GM12878 (cell line): ENCODE measurements around the gene DGKK. TPM values are rescaled to one million over a fixed set of nuclear protein-coding genes. Genes with fewer than 3 reads are reported as not detected.

ENCODE experiments used
- ATAC-seq: fragments of 200-7000 bp; cut with Tn5 transposase; 3 replicates; pipeline ENCODE4 v1.9.1; 2020; ENCODE audit warnings: mild to moderate bottlenecking, moderate library complexity
- BruUV-seq: library from RNA; stranded (reverse); fragments of 400-500 nt; replicated peaks from 2 replicates; lab custom pipeline; 2021; lab: Mats Ljungman, UMichigan
- CTCF ChIA-PET: fragments of 300-600 bp; sonication (Branson Sonifier 250); formaldehyde crosslinking; extraction: SDS; loops from one replicate; lab custom pipeline; 2021; ENCODE audit warnings: inconsistent platforms; lab: Yijun Ruan, JAX
- POLR2A ChIA-PET: fragments of 350-600 bp; formaldehyde crosslinking; extraction: SDS; loops from one replicate; lab custom pipeline; 2021; ENCODE audit warnings: inconsistent platforms; lab: Charles Lee
- RAD21 ChIA-PET: fragments of 300-600 bp; sonication (Branson Sonifier 250); formaldehyde crosslinking; loops from one replicate; lab custom pipeline; 2023; ENCODE audit warnings: antibody characterized with exemption; ENCODE audit not compliant: unreplicated experiment; lab: Charles Lee
- SMC1A ChIA-PET: fragments of 300-600 bp; sonication (Branson Sonifier 250); formaldehyde crosslinking; loops from one replicate; lab custom pipeline; 2023; ENCODE audit not compliant: unreplicated experiment, uncharacterized antibody; lab: Charles Lee
- DNase-seq: peaks from one replicate; pipeline ENCODE4 v3.0.0-alpha.2; 2011; ENCODE audit warnings: low read depth, low spot score
- FAIRE-seq: peaks from 3 replicates; lab custom pipeline; 2011; peaks lifted over from hg19 to GRCh38; lab: Jason Lieb, UNC
- H2AFZ ChIP-seq: 2 replicates; pipeline ENCODE4 v1.6.0; 2011; ENCODE audit warnings: low read depth, low read length, control low read depth; ENCODE audit not compliant: control insufficient read depth
- H3K27ac ChIP-seq: 2 replicates; pipeline ENCODE4 v1.5.1; 2011; ENCODE audit warnings: control low read depth; ENCODE audit not compliant: control insufficient read depth, insufficient read depth
- H3K27me3 ChIP-seq, 2 experiments: replicated peaks in 1 of 2; 2 replicates each; pipeline versions ENCODE4 v1.6.0 to v1.6.1; 2011; ENCODE audit warnings: low read length in 1 of 2; ENCODE audit not compliant: control insufficient read depth in 2 of 2, insufficient read depth in 2 of 2
- H3K36me3 ChIP-seq, 2 experiments: 2 replicates each; pipeline ENCODE4 v1.5.1; 2011; ENCODE audit warnings: low read length in 1 of 2; ENCODE audit not compliant: control insufficient read depth in 2 of 2, insufficient read depth in 2 of 2
- H3K4me1 ChIP-seq: 2 replicates; pipeline ENCODE4 v1.6.1; 2011; ENCODE audit warnings: mild to moderate bottlenecking, low read length, moderate library complexity, mixed read lengths; ENCODE audit not compliant: control insufficient read depth, insufficient read depth
- H3K4me2 ChIP-seq: 2 replicates; pipeline ENCODE4 v1.6.0; 2011; ENCODE audit warnings: control low read depth; ENCODE audit not compliant: control insufficient read depth, insufficient read depth
- H3K4me3 ChIP-seq: fragments of 200-600 bp; sonication (generic); 2 replicates; pipeline ENCODE4 v1.5.1; 2016
- H3K79me2 ChIP-seq: 2 replicates; pipeline ENCODE4 v1.6.0; 2011; ENCODE audit warnings: low read length; ENCODE audit not compliant: control insufficient read depth, insufficient read depth
- H3K9ac ChIP-seq: 2 replicates; pipeline ENCODE4 v1.8.0; 2011; ENCODE audit warnings: low read length, control low read depth, mixed read lengths; ENCODE audit not compliant: control insufficient read depth, insufficient read depth
- H3K9me3 ChIP-seq: replicated peaks from 3 replicates; pipeline ENCODE4 v1.5.1; 2011; ENCODE audit warnings: mild to moderate bottlenecking, low read length; ENCODE audit not compliant: control insufficient read depth, insufficient read depth
- H4K20me1 ChIP-seq: 2 replicates; pipeline ENCODE4 v1.6.0; 2011; ENCODE audit not compliant: control insufficient read depth, insufficient read depth
- BCL3 ChIP-seq: IDR thresholded peaks from 2 replicates; pipeline ENCODE4 v1.6.1; 2011; ENCODE audit warnings: borderline replicate concordance, low read depth, mild to moderate bottlenecking, moderate library complexity, low read length; ENCODE audit not compliant: insufficient read depth, poor library complexity, severe bottlenecking
- BHLHE40 ChIP-seq, 2 experiments: fragments of 450-650 bp in 1 of 2; IDR thresholded peaks; 2 replicates each; pipeline ENCODE4 v1.6.1; 2011 to 2017; ENCODE audit warnings: low read depth in 2 of 2, borderline replicate concordance in 1 of 2, improper control_type of control experiment in 1 of 2, low read length in 1 of 2, mild to moderate bottlenecking in 1 of 2
- BMI1 ChIP-seq: fragments of 450-650 bp; IDR thresholded peaks from 2 replicates; pipeline ENCODE4 v1.6.1; 2016; ENCODE audit warnings: mild to moderate bottlenecking, moderate library complexity, borderline replicate concordance
- CREB1 ChIP-seq: IDR thresholded peaks from 2 replicates; pipeline ENCODE4 v1.6.1; 2012; ENCODE audit warnings: low read depth, mild to moderate bottlenecking, inconsistent platforms
- ELK1 ChIP-seq: IDR thresholded peaks from 2 replicates; pipeline ENCODE4 v1.6.1; 2012; ENCODE audit warnings: low read depth, low read length, improper control_type of control experiment
- ESRRA ChIP-seq: IDR thresholded peaks from 2 replicates; pipeline ENCODE4 v1.6.1; 2012; ENCODE audit warnings: mild to moderate bottlenecking, low read length, improper control_type of control experiment
- HDAC6 ChIP-seq: fragments of 200-600 bp; sonication (generic); IDR thresholded peaks from one replicate; pipeline ENCODE4 v1.8.0; 2017; ENCODE audit warnings: antibody characterized with exemption; ENCODE audit not compliant: unreplicated experiment
- JUND ChIP-seq: IDR thresholded peaks from 2 replicates; pipeline ENCODE4 v1.6.1; 2012; ENCODE audit warnings: low read depth, mild to moderate bottlenecking, low read length, improper control_type of control experiment, moderate library complexity
- KDM1A ChIP-seq: fragments of 200-600 bp; sonication (generic); IDR thresholded peaks from 2 replicates; pipeline ENCODE4 v1.6.1; 2016; ENCODE audit warnings: borderline replicate concordance
- KLF5 ChIP-seq: fragments of 450-650 bp; IDR thresholded peaks from 2 replicates; pipeline ENCODE4 v1.6.1; 2014; ENCODE audit warnings: mild to moderate bottlenecking; ENCODE audit not compliant: partially characterized antibody
- NFXL1 ChIP-seq: fragments of 450-650 bp; IDR thresholded peaks from 2 replicates; pipeline ENCODE4 v1.6.1; 2017; ENCODE audit warnings: antibody characterized with exemption, mild to moderate bottlenecking, borderline replicate concordance
- SMARCA5 ChIP-seq: fragments of 450-650 bp; IDR thresholded peaks from 2 replicates; pipeline ENCODE4 v1.6.1; 2017; ENCODE audit warnings: mild to moderate bottlenecking
- TCF3 ChIP-seq: IDR thresholded peaks from 2 replicates; pipeline ENCODE4 v1.6.1; 2012; ENCODE audit warnings: low read depth, mild to moderate bottlenecking, low read length, borderline replicate concordance; ENCODE audit not compliant: insufficient read depth
- ZSCAN29 ChIP-seq: fragments of 450-650 bp; IDR thresholded peaks from 2 replicates; pipeline ENCODE4 v1.6.1; 2017; ENCODE audit warnings: mild to moderate bottlenecking, moderate library complexity
- WGBS: methylation state at CpG from one replicate; pipeline ENCODE4 v1.1.6; 2016; ENCODE audit warnings: low lambda C conversion rate; ENCODE audit not compliant: insufficient replicate concordance, insufficient coverage; ENCODE audit errors: missing lambda C conversion rate; 5-methylcytosine and 5-hydroxymethylcytosine counted together
- in situ Hi-C: fragments of 300-500 bp; cut with MboI; formaldehyde crosslinking; loops from 9 replicates; pipeline ENCODE4 v1.14.3; 2018; ENCODE audit warnings: mixed read lengths
- intact Hi-C: fragments of 100-400 bp; cut with micrococcal nuclease; formaldehyde crosslinking; loops from one replicate; pipeline ENCODE4 v1.14.2; 2022; ENCODE audit not compliant: unreplicated experiment
- polyA plus RNA-seq, 11 experiments: library from polyadenylated mRNA; depleted of rRNA in 4 of 11; unstranded in 6 of 11; stranded (reverse) in 5 of 11; fragments of >200 nt; fragmentation: Nextera tagmentation in 4 of 11; fragmentation: Illumina TruSeq in 1 of 11; extraction: Ambion mirVana in 4 of 11; extraction: Trizol in 1 of 11; gene quantifications; 1 replicate in 1 of 11; 2 replicates in 10 of 11; pipeline versions ENCODE4 v1.2.1 to v1.2.3, GENCODE V29; 2011 to 2016; ENCODE audit warnings: inconsistent platforms in 2 of 11, missing spikeins in 2 of 11, low read depth in 1 of 11
- total RNA-seq, 4 experiments: library from RNA; depleted of rRNA in 3 of 4; stranded (reverse); fragments of >200 nt in 3 of 4; fragmentation: Illumina TruSeq in 1 of 4; extraction: Trizol in 1 of 4; gene quantifications; 2 replicates each; pipeline versions ENCODE4 v1.2.1 to v1.2.3, GENCODE V29; 2013 to 2021

The DGKK gene
- total and polyA plus RNA-seq, 10 of the 15 experiments (the other 5 are each of a cell fraction or from before 2014, with no cell fraction given): under 0.01 to 0.03 TPM; not detected in 8

- Histone ChIP-seq H3K9ac (no peak overlapping the region), H3K4me1 (no peaks in the 10 kb centered on the region), H4K20me1 (no peaks in the 10 kb centered on the region), H3K27ac (no peak overlapping the region), H3K9me3 (no peaks in the 10 kb centered on the region; the same call in 2 of the 3 replicates), H2AFZ (no peak overlapping the region), H3K79me2 (no peaks in the 10 kb centered on the region), H3K27me3 (peaks cover 0 to 2% of the 10 kb centered on the region in 2 experiments; a peak in 1 of 4 replicates), H3K4me3 (no peak overlapping the region), H3K36me3 (no peaks in the 10 kb centered on the region), H3K4me2 (no peak overlapping the region)
- ATAC-seq (no peak), DNase-seq (no peak), FAIRE-seq (no peak)
- ChIA-PET POLR2A (no interaction called here), RAD21 (no interaction called here), CTCF (no interaction called here), SMC1A (no interaction called here)
- intact Hi-C loops (no loop called here), in situ Hi-C loops (no loop called here)
- TF ChIP-seq TCF3: no peak
- TF ChIP-seq BCL3: no peak
- no peak for TF ChIP-seq ESRRA
- no peak for TF ChIP-seq KLF5
- TF ChIP-seq BMI1: no peak
- TF ChIP-seq CREB1: no peak
- no peak for TF ChIP-seq NFXL1
- no peak for TF ChIP-seq ELK1
- TF ChIP-seq HDAC6: no peak
- TF ChIP-seq SMARCA5: no peak
- TF ChIP-seq BHLHE40 (IDR thresholded peaks at IDR 0.05; ENCODE audit: borderline replicate concordance in 1 of 2, low read depth in 2 of 2, low read length in 1 of 2): no peak
- no peak for TF ChIP-seq ZSCAN29
- no peak for TF ChIP-seq JUND
- no peak for TF ChIP-seq KDM1A
- WGBS: 42% methylated on average over 23 of the region's 24 CpGs
- no TSS peak for BruUV-seq
Observed at GRCh38 chrX:50469206-50469605, 1.4 kb downstream of the DGKK start.
